Osteoblast (primary cell): ENCODE results near the gene SLC48A1. TPM values are rescaled to one million over a fixed set of nuclear protein-coding genes. Genes with fewer than 3 reads are reported as not detected.
A peak's percentile ranks its signal among the peaks of the same experiment; 100 is the strongest.

Experiments
- DNase-seq: peaks from one replicate; pipeline ENCODE4 v3.0.0; 2011; ENCODE audit warnings: low spot score, mixed read lengths; ENCODE audit not compliant: insufficient read length; ENCODE audit errors: missing footprints
- H2AFZ ChIP-seq: 2 replicates; pipeline ENCODE4 v1.6.0; 2011; ENCODE audit warnings: mild to moderate bottlenecking, low read length
- H3K27ac ChIP-seq: 2 replicates; pipeline ENCODE4 v1.5.1; 2011; ENCODE audit warnings: mild to moderate bottlenecking, low read depth, low read length, moderate library complexity
- H3K27me3 ChIP-seq: 2 replicates; pipeline ENCODE4 v1.6.0; 2012; ENCODE audit warnings: mild to moderate bottlenecking, control low read depth, inconsistent platforms, low read length, moderate library complexity; ENCODE audit not compliant: insufficient read depth
- H3K36me3 ChIP-seq: 2 replicates; pipeline ENCODE4 v1.5.1; 2011; ENCODE audit warnings: mild to moderate bottlenecking, low read length, control low read depth, moderate library complexity; ENCODE audit not compliant: insufficient read depth
- H3K4me1 ChIP-seq: 2 replicates; pipeline ENCODE4 v1.5.1; 2011; ENCODE audit warnings: mild to moderate bottlenecking, low read length, control low read depth, moderate library complexity; ENCODE audit not compliant: insufficient read depth
- H3K4me2 ChIP-seq: 2 replicates; pipeline ENCODE4 v1.6.0; 2011; ENCODE audit warnings: mild to moderate bottlenecking, low read length; ENCODE audit not compliant: insufficient read depth
- H3K4me3 ChIP-seq: fragments of 200-600 bp; sonication (generic); 3 replicates; pipeline ENCODE4 v1.5.1; 2012; ENCODE audit warnings: mild to moderate bottlenecking, low read length, inconsistent platforms; ENCODE audit not compliant: insufficient read depth
- H3K79me2 ChIP-seq: 2 replicates; pipeline ENCODE4 v1.6.0; 2012; ENCODE audit warnings: mild to moderate bottlenecking, low read length, control low read depth, inconsistent platforms; ENCODE audit not compliant: insufficient read depth
- H3K9me3 ChIP-seq: 2 replicates; pipeline ENCODE4 v1.5.1; 2011; ENCODE audit warnings: low read depth, low read length, control low read depth
- H4K20me1 ChIP-seq: 2 replicates; pipeline ENCODE4 v1.6.0; 2012; ENCODE audit warnings: mild to moderate bottlenecking, low read length, control low read depth; ENCODE audit not compliant: insufficient read depth
- CTCF ChIP-seq: IDR thresholded peaks from 2 replicates; pipeline ENCODE4 v1.5.1; 2011; ENCODE audit warnings: mild to moderate bottlenecking, low read depth, low read length, moderate library complexity; ENCODE audit errors: extremely low read depth
- total RNA-seq: library from RNA; depleted of rRNA; stranded (reverse); fragments of >200 nt; gene quantifications from 2 replicates; pipeline ENCODE4 v1.2.3, GENCODE V29; 2012

The SLC48A1 gene
- total RNA-seq, 1 donor, result 19.2 TPM

GRCh38 chr12:47801170-47801903, 28.3 kb downstream of the SLC48A1 start:
- peak; percentile 89 for DNase-seq
- Histone ChIP-seq H2AFZ (no peak overlapping the region), H3K4me1 (peaks cover 27% of the 10 kb centered on the region), H3K79me2 (peaks cover 95% of the 10 kb centered on the region), H4K20me1 (peaks cover 87% of the 10 kb centered on the region), H3K27me3 (no peaks in the 10 kb centered on the region), H3K9me3 (no peaks in the 10 kb centered on the region), H3K4me2 (no peak overlapping the region), H3K27ac (peak overlapping the region; percentile 13), H3K36me3 (peaks cover 52% of the 10 kb centered on the region), H3K4me3 (no peak overlapping the region)
- TF ChIP-seq CTCF, result peak; percentile 32

GRCh38 chr12:47801904-47802246, 28.8 kb downstream of the SLC48A1 start:
- Histone ChIP-seq H4K20me1 (peaks cover 83% of the 10 kb centered on the region), H3K36me3 (peaks cover 47% of the 10 kb centered on the region), H3K9me3 (no peaks in the 10 kb centered on the region), H3K27me3 (no peaks in the 10 kb centered on the region), H3K4me3 (no peak overlapping the region), H3K4me1 (peaks cover 27% of the 10 kb centered on the region), H3K4me2 (no peak overlapping the region), H2AFZ (no peak overlapping the region), H3K79me2 (peaks cover 97% of the 10 kb centered on the region), H3K27ac (peak overlapping the region; percentile 37)
- DNase-seq, result no peak
- no peak for TF ChIP-seq CTCF

GRCh38 chr12:47802312-47802711, 29.3 kb downstream of the SLC48A1 start:
- Histone ChIP-seq H3K36me3 (peaks cover 45% of the 10 kb centered on the region), H3K4me2 (no peak overlapping the region), H3K4me1 (peaks cover 29% of the 10 kb centered on the region), H3K9me3 (no peaks in the 10 kb centered on the region), H3K27me3 (no peaks in the 10 kb centered on the region), H2AFZ (no peak overlapping the region), H3K79me2 (peaks cover 99% of the 10 kb centered on the region), H3K4me3 (no peak overlapping the region), H3K27ac (peak overlapping the region; percentile 37), H4K20me1 (peaks cover 84% of the 10 kb centered on the region)
- no peak for DNase-seq
- TF ChIP-seq CTCF, result peak; percentile 28

- no peaks in the 10 kb centered on the region for H3K9me3 ChIP-seq
- peaks cover 100% of the 10 kb centered on the region for H3K79me2 ChIP-seq
- H4K20me1 ChIP-seq, result peaks cover 89% of the 10 kb centered on the region
- H3K4me1 ChIP-seq, result peaks cover 39% of the 10 kb centered on the region
- no peak overlapping the region for H3K27ac ChIP-seq
- TF ChIP-seq CTCF, result no peak
- no peak for DNase-seq
- H3K27me3 ChIP-seq, result no peaks in the 10 kb centered on the region
- H3K4me2 ChIP-seq, result no peak overlapping the region
- H3K36me3 ChIP-seq, result peaks cover 38% of the 10 kb centered on the region
- no peak overlapping the region for H2AFZ ChIP-seq
- H3K4me3 ChIP-seq, result no peak overlapping the region
These were observed 30.3 kb downstream of the SLC48A1 start for GRCh38 chr12:47803191-47803875.
